Measurements from ENCODE around the gene ABRACL.

DNA sequence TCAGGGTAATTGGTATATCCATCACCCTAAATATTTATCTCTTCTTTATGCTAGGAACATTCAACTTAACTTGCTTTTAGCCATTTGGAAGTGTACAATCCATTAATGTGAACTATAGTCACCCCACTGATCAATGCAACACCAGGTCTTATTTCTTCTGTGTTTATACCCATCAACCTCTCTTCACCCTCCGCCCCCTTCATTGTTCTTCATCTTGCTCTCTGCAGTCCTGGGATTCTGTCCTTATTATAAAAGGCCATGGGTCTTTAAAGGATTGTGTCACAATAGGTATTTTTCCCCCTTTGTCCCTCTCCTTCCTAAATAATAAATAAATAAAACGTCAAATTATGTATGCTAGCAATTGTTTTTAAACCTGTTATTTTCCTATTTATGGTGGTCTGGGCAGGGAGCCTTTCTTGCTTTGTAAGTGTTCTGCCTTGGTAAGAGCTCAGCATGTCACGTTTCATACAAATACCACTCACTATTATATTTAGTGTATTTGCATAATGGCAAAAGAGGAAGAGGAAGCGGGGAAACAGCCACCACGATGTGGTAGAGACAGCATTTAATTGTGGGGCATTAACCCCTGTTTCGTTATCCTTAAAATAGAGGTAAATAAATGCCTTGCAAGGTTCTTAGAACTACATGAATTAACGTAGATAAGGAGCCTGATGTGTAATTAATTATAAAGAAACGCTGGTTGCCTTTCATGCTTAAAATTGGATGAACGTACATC, 1.9 kb downstream of the ABRACL start:
- TF ChIP-seq, protein P1, sequence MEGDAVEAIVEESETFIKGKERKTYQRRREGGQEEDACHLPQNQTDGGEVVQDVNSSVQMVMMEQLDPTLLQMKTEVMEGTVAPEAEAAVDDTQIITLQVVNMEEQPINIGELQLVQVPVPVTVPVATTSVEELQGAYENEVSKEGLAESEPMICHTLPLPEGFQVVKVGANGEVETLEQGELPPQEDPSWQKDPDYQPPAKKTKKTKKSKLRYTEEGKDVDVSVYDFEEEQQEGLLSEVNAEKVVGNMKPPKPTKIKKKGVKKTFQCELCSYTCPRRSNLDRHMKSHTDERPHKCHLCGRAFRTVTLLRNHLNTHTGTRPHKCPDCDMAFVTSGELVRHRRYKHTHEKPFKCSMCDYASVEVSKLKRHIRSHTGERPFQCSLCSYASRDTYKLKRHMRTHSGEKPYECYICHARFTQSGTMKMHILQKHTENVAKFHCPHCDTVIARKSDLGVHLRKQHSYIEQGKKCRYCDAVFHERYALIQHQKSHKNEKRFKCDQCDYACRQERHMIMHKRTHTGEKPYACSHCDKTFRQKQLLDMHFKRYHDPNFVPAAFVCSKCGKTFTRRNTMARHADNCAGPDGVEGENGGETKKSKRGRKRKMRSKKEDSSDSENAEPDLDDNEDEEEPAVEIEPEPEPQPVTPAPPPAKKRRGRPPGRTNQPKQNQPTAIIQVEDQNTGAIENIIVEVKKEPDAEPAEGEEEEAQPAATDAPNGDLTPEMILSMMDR (IDR thresholded peaks at IDR 0.05) = no peak
- no peak for TF ChIP-seq POLR2AphosphoS5 (IDR thresholded peaks at IDR 0.05)

Data from upper lobe of left lung (tissue), 4 donors.